Measurements from ENCODE around the gene RIIAD1.

Gene RIIAD1

GRCh38 chr1:151728151-151729054, 7.1 kb downstream of the RIIAD1 start:
- Histone ChIP-seq H3K36me3 (ENCODE audit: control insufficient read depth in 2 of 2, insufficient read depth in 1 of 2, low read length in 2 of 2) (no peaks in the 10 kb centered on the region), H3K4me3 (ENCODE audit: low read depth, low read length) (no peak overlapping the region), H3K9me3 (ENCODE audit: control insufficient read depth, insufficient read depth, low read depth, low read length) (no peaks in the 10 kb centered on the region), H3K27ac (ENCODE audit: extremely low read depth, low read depth, low read length) (no peak overlapping the region), H3K4me1 (ENCODE audit: control insufficient read depth, insufficient read depth, low read length) (no peaks in the 10 kb centered on the region)
- ChIA-PET CTCF (interaction anchor here (2.9 kb wide), 1 partner anchor 134 kb away, joined by 12 read pairs; no protein-coding TSS in a partner anchor), POLR2A (interaction anchor here (0.6 kb wide), 1 partner anchor 506 kb away, joined by 8 read pairs; no protein-coding TSS in a partner anchor)
- TF ChIP-seq ZNF707 (tag by site-specific recombination; IDR thresholded peaks at IDR 0.05) (no peak), MZF1 (tag by site-specific recombination; IDR thresholded peaks at IDR 0.05; ENCODE audit: borderline replicate concordance) (no peak), ZNF169 (tag by site-specific recombination; IDR thresholded peaks at IDR 0.05) (no peak), ZNF510 (tag by site-specific recombination; IDR thresholded peaks at IDR 0.05; ENCODE audit: insufficient replicate concordance) (no peak), IKZF3 (tag by site-specific recombination; IDR thresholded peaks at IDR 0.05) (no peak), ZSCAN30 (tag by site-specific recombination; IDR thresholded peaks at IDR 0.05) (no peak), YY2 (tag by site-specific recombination; IDR thresholded peaks at IDR 0.05) (no peak), KLF8 (tag by site-specific recombination; IDR thresholded peaks at IDR 0.05) (no peak), REST (tag by site-specific recombination; IDR thresholded peaks at IDR 0.05) (no peak), ZNF692 (tag by site-specific recombination; IDR thresholded peaks at IDR 0.05) (no peak), WT1 (tag by site-specific recombination; IDR thresholded peaks at IDR 0.05) (no peak), ZXDB (tag by site-specific recombination; IDR thresholded peaks at IDR 0.05) (no peak), HOXC10 (CRISPR knock-in tag; IDR thresholded peaks at IDR 0.05) (no peak)

- CTCF ChIA-PET, result interaction anchor here (0.8 to 2.9 kb wide), 2 partner anchors 135 kb away, joined by 3 to 12 read pairs; no protein-coding TSS in a partner anchor
- POLR2A ChIA-PET, result interaction anchor here (1.0 kb wide), 1 partner anchor 190 kb away, joined by 3 read pairs; the partner anchor contains the start of gene TUFT1
- H3K4me1 ChIP-seq (ENCODE audit: control insufficient read depth, insufficient read depth, low read length), result no peaks in the 10 kb centered on the region
- no peaks in the 10 kb centered on the region for H3K36me3 ChIP-seq (ENCODE audit: control insufficient read depth in 2 of 2, insufficient read depth in 1 of 2, low read length in 2 of 2)
- H3K4me3 ChIP-seq (ENCODE audit: low read depth, low read length), result no peak overlapping the region
- no peaks in the 10 kb centered on the region for H3K9me3 ChIP-seq (ENCODE audit: control insufficient read depth, insufficient read depth, low read depth, low read length)
- H3K27ac ChIP-seq (ENCODE audit: extremely low read depth, low read depth, low read length), result no peak overlapping the region
- TF ChIP-seq HOXD13 (CRISPR knock-in tag; IDR thresholded peaks at IDR 0.05; ENCODE audit: borderline replicate concordance) (no peak), ZNF169 (tag by site-specific recombination; IDR thresholded peaks at IDR 0.05) (no peak), ZBTB7A (tag by site-specific recombination; IDR thresholded peaks at IDR 0.05; ENCODE audit: low read depth) (no peak), ZNF843 (tag by site-specific recombination; IDR thresholded peaks at IDR 0.05) (no peak), ZNF18 (tag by site-specific recombination; IDR thresholded peaks at IDR 0.05) (no peak), AEBP2 (tag by site-specific recombination; IDR thresholded peaks at IDR 0.05; ENCODE audit: borderline replicate concordance) (no peak), RBAK (tag by site-specific recombination; IDR thresholded peaks at IDR 0.05) (no peak), ZBTB17 (tag by site-specific recombination; IDR thresholded peaks at IDR 0.05) (no peak), GFI1B (tag by site-specific recombination; IDR thresholded peaks at IDR 0.05) (no peak), ZNF114 (tag by site-specific recombination; IDR thresholded peaks at IDR 0.05) (no peak), YY1 (tag by site-specific recombination; IDR thresholded peaks at IDR 0.05) (no peak), ZBTB6 (tag by site-specific recombination; IDR thresholded peaks at IDR 0.05) (no peak)
Observed at GRCh38 chr1:151729157-151729965, 8.0 kb downstream of the RIIAD1 start.
